ENCODE results near the gene TATDN2. TPM values are rescaled to one million over a fixed set of nuclear protein-coding genes. Genes with fewer than 3 reads are reported as not detected.

TATDN2 gene
- total RNA-seq (2022; extraction: Qiagen RNA extraction), result 29.4 to 37.4 TPM (median 35.8 TPM) in 5 replicates

GRCh38 chr3:10248184-10248983 lies at the start of gene TATDN2:
TATDN2 (plus strand) TSS chr3:10248459; CDS start chr3:10249201, 742 bp downstream.

GRCh38 chr3:10292505-10293419 lies 44.5 kb downstream of the TATDN2 start, which contains the start of gene GHRL:
GHRL (minus strand) TSS chr3:10292947; CDS start chr3:10290180, 2,767 bp downstream.

Other genes with a start within 250 kb of the TATDN2 start
- gene FANCD2, start 222.0 kb upstream of the TATDN2 start, total RNA-seq (2022; extraction: Qiagen RNA extraction), result 18.3 to 21.7 TPM (median 20.2 TPM) in 5 replicates
- gene FANCD2OS, start 140.2 kb upstream of the TATDN2 start, total RNA-seq (2022; extraction: Qiagen RNA extraction), result not detected in 5 replicates
- gene BRK1, start 132.8 kb upstream of the TATDN2 start, total RNA-seq (2022; extraction: Qiagen RNA extraction), result 161 to 190 TPM (median 165 TPM) in 5 replicates
- 24.2 to 35.5 TPM (median 32.5 TPM) in 5 replicates for gene VHL, start 106.7 kb upstream of the TATDN2 start, total RNA-seq (2022; extraction: Qiagen RNA extraction)
- gene IRAK2, start 83.5 kb upstream of the TATDN2 start, total RNA-seq (2022; extraction: Qiagen RNA extraction), result 11.9 to 14.8 TPM (median 13.0 TPM) in 5 replicates
- gene GHRL, start 44.5 kb downstream of the TATDN2 start, total RNA-seq (2022; extraction: Qiagen RNA extraction), result 0.15 TPM in 1 of 5 replicates, not detected in the others
- gene SEC13, start 72.7 kb downstream of the TATDN2 start, total RNA-seq (2022; extraction: Qiagen RNA extraction), result 215 to 224 TPM (median 218 TPM) in 5 replicates

Data from A549 treated with dexamethasone at 1 μM for 4 hours (cell line).